HG03354 (cell line): ENCODE data around the gene TUG1.

Experiments used
- ATAC-seq: cut with Tn5 transposase; IDR thresholded peaks from one replicate; pipeline ENCODE4 v1.9.1; 2021; ENCODE audit warnings: mild to moderate bottlenecking; ENCODE audit not compliant: unreplicated experiment, poor library complexity, severe bottlenecking

The TUG1 gene

GRCh38 chr22:30968924-30969531 lies at the start of gene TUG1:
TUG1 (plus strand) TSS chr22:30969265.
- peak; percentile 86 for ATAC-seq

DNA sequence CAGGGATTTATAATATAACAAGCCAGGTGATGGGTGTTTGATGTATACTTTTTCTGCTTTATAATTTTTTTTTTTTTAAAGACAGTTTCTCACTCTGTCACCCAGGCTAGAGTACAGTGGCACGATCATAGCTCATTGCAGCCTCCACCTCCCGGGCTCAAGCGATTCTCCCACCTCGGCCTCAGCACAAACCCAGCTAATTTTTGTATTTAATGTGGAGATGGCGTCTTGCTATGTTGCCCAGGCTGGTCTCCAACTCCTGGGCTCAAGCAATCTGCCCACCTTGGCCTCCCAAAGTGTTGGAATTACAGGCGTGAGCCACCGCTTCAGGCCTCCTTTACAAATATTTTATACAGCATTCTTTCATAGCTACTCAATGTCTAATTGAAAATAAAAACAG lies 49.1 kb upstream of the TUG1 start:
- ATAC-seq: no peak

- peak; percentile 57 for ATAC-seq
Observed at GRCh38 chr22:30920407-30920806, 48.7 kb upstream of the TUG1 start.

- no peak for ATAC-seq
Observed at GRCh38 chr22:30921108-30921507, 48.0 kb upstream of the TUG1 start.

DNA sequence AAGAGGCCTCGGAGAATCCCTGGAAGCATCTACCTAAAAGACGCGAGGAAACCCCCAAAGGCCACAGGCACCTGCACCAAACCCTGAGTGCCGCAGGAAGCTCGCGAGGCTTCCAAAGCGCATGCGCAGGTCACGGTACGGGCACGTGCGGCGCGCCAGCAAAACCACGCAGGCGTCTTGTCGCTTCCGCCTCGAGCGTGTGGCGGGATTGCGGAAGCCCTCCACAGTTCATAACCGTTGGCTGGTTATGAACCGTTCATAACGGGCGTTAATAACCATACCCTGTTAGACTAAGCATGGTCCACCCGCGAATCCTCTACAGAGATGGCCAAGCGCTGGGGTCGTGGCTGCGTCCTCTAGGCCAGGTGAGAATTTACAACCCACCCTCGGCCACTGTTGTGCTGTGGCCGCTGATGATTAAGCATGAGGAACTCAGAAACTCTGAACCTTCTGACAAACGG lies 46.9 kb upstream of the TUG1 start:
- peak; percentile 52 for ATAC-seq

DNA sequence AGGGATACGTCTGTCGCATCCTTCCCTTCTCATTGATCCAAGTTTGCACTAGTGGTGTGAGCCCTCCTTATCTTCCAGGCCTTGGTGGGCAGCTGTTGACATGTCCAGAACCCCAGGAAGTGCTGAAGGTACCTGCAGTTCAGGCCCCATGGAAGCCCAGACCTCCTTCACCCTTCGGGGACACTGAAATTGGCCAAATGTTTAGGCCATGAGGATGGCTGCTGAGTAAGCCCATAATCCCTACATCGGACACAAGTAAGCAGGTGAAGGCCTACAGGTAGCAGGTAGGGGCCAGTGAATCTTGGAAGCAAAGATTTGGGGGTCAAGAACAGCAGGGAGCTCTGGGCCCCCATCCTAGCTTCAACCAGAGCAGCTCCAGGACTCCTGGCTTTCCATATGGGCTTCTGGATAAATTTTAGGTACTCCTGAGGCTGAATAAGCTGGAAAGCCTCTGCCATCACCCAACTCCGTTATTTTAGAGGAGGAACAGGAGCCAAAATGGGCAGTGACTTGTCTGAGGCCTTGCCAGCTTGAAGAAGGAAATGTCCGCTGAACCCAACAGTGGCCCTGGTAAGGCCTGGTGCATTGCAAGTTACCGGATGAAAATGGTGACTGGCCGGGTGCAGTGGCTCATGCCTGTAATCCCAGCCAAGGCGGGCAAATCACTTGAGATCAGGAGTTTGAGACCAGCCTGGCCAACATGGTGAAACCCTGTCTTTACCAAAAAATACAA lies 45.7 kb upstream of the TUG1 start:
- ATAC-seq: no peak

- no peak for ATAC-seq
Observed at GRCh38 chr22:30925667-30926066, 43.4 kb upstream of the TUG1 start.

GRCh38 chr22:30926706-30927105 lies 42.4 kb upstream of the TUG1 start:
- no peak for ATAC-seq

- ATAC-seq: no peak
Observed at GRCh38 chr22:30927806-30928205, 41.3 kb upstream of the TUG1 start.

GRCh38 chr22:30928401-30928800 lies 40.7 kb upstream of the TUG1 start:
- no peak for ATAC-seq

DNA sequence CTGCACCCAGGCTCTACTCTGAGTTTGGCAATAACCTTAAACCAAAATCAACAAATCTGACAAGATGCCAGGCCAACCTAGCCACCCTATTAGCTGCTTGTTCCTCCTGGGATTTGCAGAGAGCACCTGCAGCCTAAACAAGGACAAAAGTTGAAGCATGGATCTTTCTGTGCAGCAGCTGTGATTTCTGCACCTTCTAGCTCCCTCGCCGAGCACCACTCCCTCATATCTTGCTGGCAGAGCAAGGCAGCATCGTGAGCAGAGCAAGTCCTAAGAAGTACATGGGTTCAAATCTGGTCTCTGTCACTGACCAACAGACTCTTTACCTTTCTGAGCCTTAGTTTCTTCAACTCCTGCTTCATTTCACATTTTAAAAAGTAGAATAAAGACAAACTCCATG lies 38.8 kb upstream of the TUG1 start:
- no peak for ATAC-seq

GRCh38 chr22:30931541-30932300 lies 37.3 kb upstream of the TUG1 start:
- ATAC-seq: no peak

DNA sequence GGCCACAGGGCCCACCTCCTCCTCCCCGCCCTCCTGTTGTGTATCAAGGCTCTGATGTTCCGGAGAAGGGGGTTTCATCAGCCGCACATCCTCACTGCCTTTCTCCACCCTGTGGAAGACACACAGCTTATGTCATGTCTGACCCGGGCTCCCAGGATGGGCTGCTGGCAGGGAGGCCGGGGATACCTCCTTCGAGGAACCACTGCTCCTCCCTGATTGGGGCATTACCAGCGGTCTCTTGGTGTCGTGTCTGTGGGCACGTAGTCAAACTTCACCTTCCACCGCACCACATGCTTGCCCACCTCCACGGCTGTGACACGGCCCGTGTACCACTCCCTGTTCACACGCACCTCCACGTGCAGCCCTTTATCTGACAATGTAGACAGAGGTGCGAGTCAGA lies 36.4 kb upstream of the TUG1 start:
- no peak for ATAC-seq

DNA sequence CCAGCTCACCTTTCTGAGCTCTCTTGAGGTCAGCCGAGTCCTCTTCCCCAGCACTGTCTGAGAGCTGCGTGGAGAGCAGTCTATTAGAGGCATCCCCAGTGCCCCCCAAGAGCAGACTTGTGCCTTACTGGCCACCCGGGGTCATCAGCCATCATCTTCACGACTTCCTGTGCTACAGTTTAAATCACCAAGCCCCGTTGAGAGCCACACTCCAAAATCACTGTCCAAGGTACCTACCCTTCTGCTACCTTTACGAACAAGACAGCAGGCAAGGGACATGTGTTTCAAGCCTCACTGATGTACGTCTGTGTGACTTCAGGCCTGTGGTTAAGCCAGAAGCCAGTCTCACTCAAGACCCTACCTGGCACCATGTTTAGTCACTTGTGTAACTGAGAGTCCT lies 35.6 kb upstream of the TUG1 start:
- no peak for ATAC-seq

GRCh38 chr22:30934053-30934452 lies 35.0 kb upstream of the TUG1 start:
- ATAC-seq: no peak

DNA sequence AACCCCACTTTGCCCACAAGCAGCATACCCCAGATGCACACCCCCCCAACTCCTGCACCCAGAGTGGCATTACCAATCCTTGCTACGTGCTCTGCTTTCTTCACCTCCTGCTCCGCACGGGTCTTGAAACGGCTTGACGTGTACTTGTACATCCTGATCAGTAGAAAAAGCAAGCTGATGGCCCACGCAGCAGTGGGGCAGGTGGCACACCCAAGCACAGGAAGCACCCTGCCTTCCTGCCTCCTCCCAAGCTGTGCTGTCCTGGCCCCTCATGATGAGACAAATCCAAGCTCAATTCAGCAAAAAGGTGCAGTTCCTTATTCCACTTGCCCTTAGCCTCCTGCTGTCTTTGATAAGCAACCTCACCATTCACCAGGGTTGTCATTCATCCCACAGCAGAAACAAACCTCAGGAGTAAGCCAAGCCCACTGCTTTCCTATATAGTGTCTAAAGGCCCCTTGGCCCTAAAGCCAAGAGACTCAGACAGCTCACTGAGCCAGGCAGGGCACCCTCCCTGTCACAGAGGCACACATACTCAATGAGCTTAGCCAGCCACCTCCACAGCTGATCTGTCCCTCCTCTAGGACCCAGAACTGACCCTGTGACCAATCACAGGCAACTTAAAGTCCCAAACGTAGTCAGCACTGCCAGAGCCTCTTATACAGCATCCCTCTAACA lies 28.2 kb upstream of the TUG1 start:
- ATAC-seq: no peak

GRCh38 chr22:30941363-30941740 lies 27.7 kb upstream of the TUG1 start:
- ATAC-seq: no peak

GRCh38 chr22:30943368-30943767 lies 25.7 kb upstream of the TUG1 start:
- no peak for ATAC-seq

DNA sequence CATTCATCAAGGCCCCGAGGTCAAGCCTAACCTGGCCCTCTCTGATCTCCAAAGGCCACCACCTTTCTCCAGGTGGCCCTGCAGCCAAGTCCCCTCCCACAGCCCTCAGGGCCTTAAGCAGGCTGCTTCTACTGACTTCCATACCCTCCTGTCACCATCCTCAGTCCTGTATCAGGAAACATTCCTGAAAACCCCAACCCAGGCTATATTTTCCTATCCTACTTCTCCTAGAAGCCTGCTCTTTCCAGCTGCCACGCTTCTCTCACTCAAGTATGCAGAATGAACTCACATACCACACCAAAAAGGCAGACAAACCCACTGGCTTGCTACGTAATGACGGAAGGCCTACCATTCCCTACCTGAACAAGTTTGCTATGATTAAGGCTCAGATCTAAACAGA lies 24.1 kb upstream of the TUG1 start:
- ATAC-seq: no peak

DNA sequence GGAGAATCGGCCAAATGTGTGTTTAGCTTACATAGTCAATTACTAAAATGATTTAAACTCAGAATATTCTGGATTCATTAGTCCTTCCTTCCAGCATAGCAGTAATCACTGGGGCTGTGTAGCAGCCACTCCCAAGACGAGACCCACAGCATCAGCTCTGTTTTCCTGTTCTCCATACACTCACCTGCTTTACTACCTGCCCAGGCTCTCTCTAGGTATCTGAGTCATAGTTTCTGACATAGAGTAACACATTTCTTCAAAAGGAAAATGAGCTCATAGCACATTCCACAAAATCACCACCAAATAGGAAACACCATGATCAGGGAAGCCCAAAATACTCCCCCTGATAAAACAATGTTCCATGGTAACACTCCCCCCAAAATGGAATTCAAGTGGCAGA lies 23.4 kb upstream of the TUG1 start:
- ATAC-seq: no peak
